Sciatic nerve (tissue), 1 donor: ENCODE results near the gene SLC1A6. TPM values are rescaled to one million over a fixed set of nuclear protein-coding genes. Genes with fewer than 3 reads are reported as not detected.

Experiments used
- total RNA-seq: library from RNA; stranded (reverse); fragmentation: NEBNext Ultra II Directional; extraction: Animal tissue kit (Norgen Biotek cat#: 25700); gene quantifications from one replicate; pipeline ENCODE4 v1.2.1, GENCODE V29; 2021
- donor health status: DM: no; HTN: no; CAD: no.

SLC1A6 gene
- total RNA-seq, 1 donor from 2014 or later = not detected

Other genes with a start within 250 kb of the SLC1A6 start
- 4.9 TPM for gene ADGRE2, start 201.3 kb downstream of the SLC1A6 start, total RNA-seq
- gene OR7A5, start 144.7 kb downstream of the SLC1A6 start, total RNA-seq = 0.22 TPM
- gene OR7C1, start 144.7 kb downstream of the SLC1A6 start, total RNA-seq = 0.04 TPM
- gene OR7A10, start 130.9 kb downstream of the SLC1A6 start, total RNA-seq = not detected
- gene OR7A17, start 93.7 kb downstream of the SLC1A6 start, total RNA-seq = not detected
- not detected for gene OR7C2, start 38.4 kb downstream of the SLC1A6 start, total RNA-seq
- not detected for gene CASP14, start 69.6 kb upstream of the SLC1A6 start, total RNA-seq
- gene OR1I1, start 102.3 kb upstream of the SLC1A6 start, total RNA-seq = not detected
- 39.9 TPM for gene SYDE1, start 127.5 kb upstream of the SLC1A6 start, total RNA-seq
- gene NOTCH3, start 221.1 kb upstream of the SLC1A6 start, total RNA-seq = 124 TPM